ENCODE results near the gene OR4B1.

OR4B1 gene, protein sequence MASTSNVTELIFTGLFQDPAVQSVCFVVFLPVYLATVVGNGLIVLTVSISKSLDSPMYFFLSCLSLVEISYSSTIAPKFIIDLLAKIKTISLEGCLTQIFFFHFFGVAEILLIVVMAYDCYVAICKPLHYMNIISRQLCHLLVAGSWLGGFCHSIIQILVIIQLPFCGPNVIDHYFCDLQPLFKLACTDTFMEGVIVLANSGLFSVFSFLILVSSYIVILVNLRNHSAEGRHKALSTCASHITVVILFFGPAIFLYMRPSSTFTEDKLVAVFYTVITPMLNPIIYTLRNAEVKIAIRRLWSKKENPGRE

DNA sequence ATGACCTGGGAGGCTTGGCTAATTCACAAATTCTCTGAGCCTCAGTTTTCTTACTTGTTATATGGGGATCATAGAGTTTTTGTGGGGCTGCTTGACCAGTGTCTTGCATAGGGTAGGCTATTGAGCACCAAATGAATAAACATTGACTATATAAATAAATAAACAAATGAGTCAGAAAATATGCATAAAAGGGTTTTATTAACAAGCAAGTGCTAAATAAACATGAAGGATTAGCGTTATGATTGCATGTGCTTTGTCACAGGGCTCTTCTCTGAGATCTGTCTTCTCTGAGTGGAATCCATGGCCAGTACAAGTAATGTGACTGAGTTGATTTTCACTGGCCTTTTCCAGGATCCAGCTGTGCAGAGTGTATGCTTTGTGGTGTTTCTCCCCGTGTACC lies at the start of gene OR4B1:
TSS of gene OR4B1 (plus strand) at position 301 of the 400 bp plus-strand sequence. CDS start at position 301, 0 bp downstream.
- TF ChIP-seq, protein P1, sequence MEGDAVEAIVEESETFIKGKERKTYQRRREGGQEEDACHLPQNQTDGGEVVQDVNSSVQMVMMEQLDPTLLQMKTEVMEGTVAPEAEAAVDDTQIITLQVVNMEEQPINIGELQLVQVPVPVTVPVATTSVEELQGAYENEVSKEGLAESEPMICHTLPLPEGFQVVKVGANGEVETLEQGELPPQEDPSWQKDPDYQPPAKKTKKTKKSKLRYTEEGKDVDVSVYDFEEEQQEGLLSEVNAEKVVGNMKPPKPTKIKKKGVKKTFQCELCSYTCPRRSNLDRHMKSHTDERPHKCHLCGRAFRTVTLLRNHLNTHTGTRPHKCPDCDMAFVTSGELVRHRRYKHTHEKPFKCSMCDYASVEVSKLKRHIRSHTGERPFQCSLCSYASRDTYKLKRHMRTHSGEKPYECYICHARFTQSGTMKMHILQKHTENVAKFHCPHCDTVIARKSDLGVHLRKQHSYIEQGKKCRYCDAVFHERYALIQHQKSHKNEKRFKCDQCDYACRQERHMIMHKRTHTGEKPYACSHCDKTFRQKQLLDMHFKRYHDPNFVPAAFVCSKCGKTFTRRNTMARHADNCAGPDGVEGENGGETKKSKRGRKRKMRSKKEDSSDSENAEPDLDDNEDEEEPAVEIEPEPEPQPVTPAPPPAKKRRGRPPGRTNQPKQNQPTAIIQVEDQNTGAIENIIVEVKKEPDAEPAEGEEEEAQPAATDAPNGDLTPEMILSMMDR (conservative IDR thresholded peaks at IDR 0.05; ENCODE audit: low read length), result no peak
- no peak within 1 kb of the TSS for H3K4me3 ChIP-seq (ENCODE audit: low read length)
- no peak for DNase-seq (ENCODE audit: low read depth)

DNA sequence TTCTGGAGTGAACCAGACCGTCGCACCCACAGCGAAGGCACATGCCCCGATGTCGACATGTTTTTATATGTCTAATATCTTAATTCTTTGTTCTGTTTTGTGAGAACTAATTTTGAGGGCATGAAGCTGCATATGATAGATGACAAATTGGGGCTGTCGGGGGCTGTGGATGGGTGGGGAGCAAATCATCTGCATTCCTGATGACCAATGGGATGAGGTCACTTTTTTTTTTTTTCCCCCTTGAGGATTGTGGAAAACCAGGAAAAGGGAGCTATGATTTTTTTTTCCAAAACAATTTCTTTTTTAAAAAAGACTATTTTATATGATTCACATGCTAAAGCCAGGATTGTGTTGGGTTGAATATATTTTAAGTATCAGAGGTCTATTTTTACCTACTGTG lies 49.2 kb upstream of the OR4B1 start:
- TF ChIP-seq, protein P1 (conservative IDR thresholded peaks at IDR 0.05; ENCODE audit: low read length), result no peak
- no peak overlapping the region for H3K4me3 ChIP-seq (ENCODE audit: low read length)
- no peak for DNase-seq (ENCODE audit: low read depth)

DNA sequence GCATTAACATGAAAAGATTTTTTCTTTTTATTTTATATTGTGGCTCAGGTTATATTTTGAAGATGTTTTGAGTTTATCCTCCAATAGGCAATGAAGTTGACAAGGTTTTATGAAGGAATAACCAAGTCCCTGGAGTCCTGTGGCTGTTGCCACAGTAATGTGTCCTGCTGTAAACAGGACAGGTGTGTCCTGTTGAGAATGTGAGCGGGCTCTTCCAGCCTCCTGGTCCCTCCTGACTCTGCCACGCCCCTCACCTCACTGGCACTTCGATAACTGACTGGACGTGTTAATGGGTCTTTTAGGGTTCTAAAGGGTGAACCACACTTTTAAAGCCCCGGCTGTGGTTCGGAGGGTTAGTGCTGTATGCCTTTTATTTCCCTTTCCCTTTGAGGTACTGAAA lies 47.8 kb upstream of the OR4B1 start:
- TF ChIP-seq, protein P1 (conservative IDR thresholded peaks at IDR 0.05; ENCODE audit: low read length), result no peak
- no peak for DNase-seq (ENCODE audit: low read depth)
- no peak overlapping the region for H3K4me3 ChIP-seq (ENCODE audit: low read length)

DNA sequence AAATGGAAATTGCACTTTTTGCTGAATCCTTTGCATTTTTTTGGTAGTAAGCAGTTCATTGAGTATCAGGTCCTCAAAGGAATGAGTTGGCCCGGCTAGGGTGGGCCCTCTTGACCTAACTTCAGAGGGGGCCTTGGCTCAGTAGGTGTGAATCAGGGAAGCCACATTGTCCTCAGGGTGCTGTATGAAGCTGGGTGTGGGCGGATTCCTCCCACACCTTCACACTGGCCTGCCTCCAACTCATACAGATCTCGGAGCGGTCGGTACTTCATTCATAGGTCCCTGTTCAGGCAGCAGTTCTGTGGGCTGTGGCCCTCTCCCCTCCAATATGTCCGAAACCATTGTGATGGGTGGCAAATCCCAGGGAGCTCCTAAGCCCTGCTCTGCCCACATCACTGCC lies 47.4 kb upstream of the OR4B1 start:
- no peak overlapping the region for H3K4me3 ChIP-seq (ENCODE audit: low read length)
- DNase-seq (ENCODE audit: low read depth), result no peak
- TF ChIP-seq, protein P1 (conservative IDR thresholded peaks at IDR 0.05; ENCODE audit: low read length), result no peak

DNA sequence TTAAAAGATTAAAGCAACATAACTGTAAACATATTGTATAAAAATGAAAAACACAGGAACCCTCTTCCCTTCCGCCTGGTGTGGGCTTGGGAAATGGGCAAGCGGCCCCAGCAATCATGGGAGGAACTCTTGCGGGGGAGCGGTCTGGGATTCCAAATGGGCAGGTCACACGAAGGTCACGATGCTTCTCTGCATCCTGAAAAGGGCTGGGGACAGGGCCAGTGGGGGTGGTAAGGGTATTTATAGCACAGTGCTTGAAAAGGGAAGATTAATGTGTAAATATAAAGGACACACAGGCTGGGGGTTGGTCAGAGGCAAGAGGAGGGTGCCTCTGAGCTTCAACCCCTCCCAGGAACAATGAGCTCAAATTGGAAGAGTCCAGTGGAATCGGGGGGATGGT lies 46.9 kb upstream of the OR4B1 start:
- no peak for DNase-seq (ENCODE audit: low read depth)
- TF ChIP-seq, protein P1 (conservative IDR thresholded peaks at IDR 0.05; ENCODE audit: low read length), result no peak
- H3K4me3 ChIP-seq (ENCODE audit: low read length), result no peak overlapping the region

DNA sequence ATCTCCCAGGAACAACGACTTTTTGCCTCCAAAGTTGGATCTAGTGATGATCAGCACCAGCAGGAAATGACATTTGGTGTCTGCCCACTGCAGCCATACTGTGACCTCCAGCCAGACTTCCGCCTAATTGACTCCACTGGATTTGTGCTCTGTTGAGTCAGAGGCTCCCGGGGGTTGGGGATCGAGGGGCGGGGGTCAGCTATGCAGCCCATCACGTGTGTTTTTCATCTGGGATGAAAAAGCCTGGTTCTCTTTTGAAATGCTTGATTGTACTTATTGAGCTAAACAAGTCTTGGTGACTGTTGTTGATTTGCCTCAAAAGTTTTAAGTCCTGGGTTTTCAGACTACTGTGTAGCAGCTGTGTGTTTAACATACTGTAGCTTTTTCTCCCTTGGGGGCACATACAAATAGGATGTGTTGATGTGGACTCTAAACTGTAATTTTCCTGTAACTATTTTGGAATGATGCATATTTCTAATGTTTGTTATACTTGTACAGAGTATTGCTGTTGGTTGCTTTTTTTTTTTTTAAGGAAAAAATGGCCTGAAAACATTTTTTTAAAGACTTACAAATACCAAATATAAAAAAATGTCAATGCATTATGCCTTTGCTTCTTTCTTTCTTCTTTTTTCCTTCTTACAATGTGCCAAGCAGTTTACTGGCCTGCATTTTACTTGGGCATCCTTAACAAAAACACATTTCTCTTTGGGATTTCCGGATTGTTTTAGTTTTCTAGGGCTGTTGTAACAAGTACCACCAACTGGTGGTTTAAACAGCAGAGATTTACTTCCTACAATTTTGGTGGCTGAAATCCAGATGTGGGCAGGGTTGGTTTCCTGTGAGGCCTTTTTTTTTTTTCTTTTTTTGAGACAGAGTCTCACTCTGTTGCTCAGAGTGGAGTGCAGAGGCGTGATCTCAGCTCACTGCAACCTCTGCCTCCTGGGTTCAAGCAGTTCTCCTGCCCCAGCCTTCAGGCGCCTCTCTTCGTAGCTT lies 46.1 kb upstream of the OR4B1 start:
- DNase-seq (ENCODE audit: low read depth), result peak; percentile 86
- H3K4me3 ChIP-seq (ENCODE audit: low read length), result no peak overlapping the region
- TF ChIP-seq, protein P1 (conservative IDR thresholded peaks at IDR 0.05; ENCODE audit: low read length), result no peak
